Psoas muscle (tissue), 8 donors: ENCODE data around the gene CASK. TPM values are rescaled to one million over a fixed set of nuclear protein-coding genes. Genes with fewer than 3 reads are reported as not detected.

Experiments
- ATAC-seq, 4 donors: fragments of 200-7000 bp; cut with Tn5 transposase; one replicate each; pipeline ENCODE4 v1.9.1; 2020; ENCODE audit warnings: moderate library complexity in 3 of 4, mild to moderate bottlenecking in 2 of 4
- DNase-seq, 2 donors: peaks; one replicate each; pipeline ENCODE4 v3.0.0-alpha.2; 2020
- H3K27ac ChIP-seq: fragments of 200-600 bp; one replicate; pipeline ENCODE4 v1.8.0; 2022
- H3K27me3 ChIP-seq, 3 donors: fragments of 200-600 bp in 1 of 3; one replicate each; pipeline versions ENCODE4 v1.6.1 to v1.8.0; 2013 to 2022; ENCODE audit warnings: low read length in 2 of 3, mild to moderate bottlenecking in 2 of 3, moderate library complexity in 1 of 3; ENCODE audit not compliant: insufficient read depth in 3 of 3
- H3K36me3 ChIP-seq, 2 donors: fragments of 200-600 bp in 1 of 2; one replicate each; pipeline versions ENCODE4 v1.6.1 to v1.8.0; 2013 to 2022; ENCODE audit warnings: low read depth in 1 of 2, mild to moderate bottlenecking in 1 of 2, moderate library complexity in 1 of 2; ENCODE audit not compliant: insufficient read depth in 1 of 2
- H3K4me1 ChIP-seq: fragments of 200-600 bp; one replicate; pipeline ENCODE4 v1.8.0; 2022
- H3K4me3 ChIP-seq: fragments of 200-600 bp; one replicate; pipeline ENCODE4 v1.8.0; 2022; ENCODE audit warnings: mild to moderate bottlenecking
- H3K9me3 ChIP-seq: fragments of 200-600 bp; one replicate; pipeline ENCODE4 v1.8.0; 2022
- WGBS, 3 donors: extraction: QIAGEN DNeasy Blood & Tissue Kit; methylation state at CpG; one replicate each; pipeline versions ENCODE4 v1.1.6 to v1.1.7; 2013; 5-methylcytosine and 5-hydroxymethylcytosine counted together
- intact Hi-C, 2 donors: fragments of 100-400 bp; cut with DNase I; formaldehyde crosslinking; loops; one replicate each; pipeline versions ENCODE4 v1.11.0 to v1.14.2; 2022
- polyA plus RNA-seq, 3 donors: library from polyadenylated mRNA; stranded (reverse); fragments of 200-250 nt; gene quantifications; one replicate each; pipeline ENCODE4 v1.2.3, GENCODE V29; 2013
- total RNA-seq, 4 donors: library from RNA; stranded (reverse); fragmentation: NEBNext Ultra II Directional in 2 of 4; extraction: Animal tissue kit (Norgen Biotek cat#: 25700) in 2 of 4; gene quantifications; one replicate each; pipeline versions ENCODE4 v1.2.1 to v1.2.4, GENCODE V29; 2021 to 2023
- TF ChIP-seq, protein P1 (sequence below): fragments of 200-600 bp; IDR thresholded peaks from one replicate; pipeline ENCODE4 v1.8.0; 2022; ENCODE audit warnings: antibody characterized with exemption
- donor health status: healthy with polysubstance abuse.
- donor health status: DM: no; HTN: no; CAD: no; lungs with moderate emphysema.
- donor health status: Bipolar disorder and iron deficiency.
- donor health status: healthy.
- donor health status: DM: yes; HTN: yes; CAD: no.
- donor health status: DM: no; HTN: no; CAD: no.
- donor health status: DM: no; HTN: no; CAD: no.
- donor health status: DM: yes; HTN: yes; CAD: no.

CASK gene
- total and polyA plus RNA-seq, 7 donors, result 2.8 to 19.4 (median 9.7) TPM

DNA sequence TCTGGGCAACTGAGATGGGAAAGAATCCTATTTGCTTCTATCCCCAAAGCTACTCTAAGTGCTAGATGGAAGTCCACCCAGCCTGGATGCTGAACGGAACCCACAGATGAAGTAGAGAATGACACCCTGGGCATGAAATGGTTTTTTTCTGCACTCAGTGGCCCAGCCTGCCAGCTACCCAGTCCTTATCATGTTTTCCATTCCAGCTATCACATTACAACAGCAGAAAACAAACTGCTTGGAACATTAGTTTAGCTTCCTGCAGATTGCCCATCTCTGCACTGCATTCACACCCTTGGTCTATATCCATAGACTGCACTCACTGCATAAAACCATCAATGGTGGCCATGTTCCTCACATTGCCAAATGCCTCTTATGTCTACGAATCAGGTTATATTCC lies 397.1 kb downstream of the CASK start:
- TF ChIP-seq, protein P1, sequence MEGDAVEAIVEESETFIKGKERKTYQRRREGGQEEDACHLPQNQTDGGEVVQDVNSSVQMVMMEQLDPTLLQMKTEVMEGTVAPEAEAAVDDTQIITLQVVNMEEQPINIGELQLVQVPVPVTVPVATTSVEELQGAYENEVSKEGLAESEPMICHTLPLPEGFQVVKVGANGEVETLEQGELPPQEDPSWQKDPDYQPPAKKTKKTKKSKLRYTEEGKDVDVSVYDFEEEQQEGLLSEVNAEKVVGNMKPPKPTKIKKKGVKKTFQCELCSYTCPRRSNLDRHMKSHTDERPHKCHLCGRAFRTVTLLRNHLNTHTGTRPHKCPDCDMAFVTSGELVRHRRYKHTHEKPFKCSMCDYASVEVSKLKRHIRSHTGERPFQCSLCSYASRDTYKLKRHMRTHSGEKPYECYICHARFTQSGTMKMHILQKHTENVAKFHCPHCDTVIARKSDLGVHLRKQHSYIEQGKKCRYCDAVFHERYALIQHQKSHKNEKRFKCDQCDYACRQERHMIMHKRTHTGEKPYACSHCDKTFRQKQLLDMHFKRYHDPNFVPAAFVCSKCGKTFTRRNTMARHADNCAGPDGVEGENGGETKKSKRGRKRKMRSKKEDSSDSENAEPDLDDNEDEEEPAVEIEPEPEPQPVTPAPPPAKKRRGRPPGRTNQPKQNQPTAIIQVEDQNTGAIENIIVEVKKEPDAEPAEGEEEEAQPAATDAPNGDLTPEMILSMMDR, result no peak
- Histone ChIP-seq H3K9me3 (no peaks in the 10 kb centered on the region), H3K27me3 (peaks cover 0 to 43% (median 0%) of the 10 kb centered on the region in 3 donors), H3K36me3 (peaks cover 0 to 10% of the 10 kb centered on the region in 2 donors), H3K4me3 (no peak overlapping the region), H3K27ac (no peak overlapping the region), H3K4me1 (peaks cover 4% of the 10 kb centered on the region)
- 58 to 77% (median 61%) methylated on average over 2 of the region's 2 CpGs for WGBS, 3 donors
- intact Hi-C loops, result no loop called here
- no peak for DNase-seq
- no peak for ATAC-seq

DNA sequence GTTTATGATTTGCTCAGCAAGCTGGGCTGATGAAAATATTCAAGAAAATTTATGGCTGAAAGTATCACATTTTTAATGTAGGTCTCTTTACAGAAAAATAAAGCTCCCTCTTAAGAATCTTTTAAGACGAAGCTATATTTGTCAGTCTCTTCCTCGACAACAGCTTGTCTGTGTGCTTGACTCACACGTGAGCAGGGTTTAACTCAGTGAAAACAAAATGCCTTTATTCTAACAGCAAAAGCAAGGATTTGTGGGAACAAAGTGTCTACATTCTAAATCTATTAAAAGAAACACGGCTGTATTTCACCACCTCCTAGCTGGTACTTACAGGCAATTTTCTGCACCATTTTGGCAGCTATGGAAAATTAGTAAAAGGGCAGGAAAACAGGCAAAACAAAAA lies 400.7 kb downstream of the CASK start:
- Histone ChIP-seq H3K36me3 (no peaks in the 10 kb centered on the region), H3K27ac (no peak overlapping the region), H3K4me1 (peaks cover 4% of the 10 kb centered on the region), H3K27me3 (peaks cover 0 to 30% (median 0%) of the 10 kb centered on the region in 3 donors), H3K4me3 (no peak overlapping the region), H3K9me3 (no peaks in the 10 kb centered on the region)
- TF ChIP-seq, protein P1, result no peak
- intact Hi-C loops, result no loop called here
- WGBS, 3 donors, result 68 to 82% (median 70%) methylated on average over 4 of the region's 4 CpGs
- DNase-seq (no peak), ATAC-seq (no peak)

DNA sequence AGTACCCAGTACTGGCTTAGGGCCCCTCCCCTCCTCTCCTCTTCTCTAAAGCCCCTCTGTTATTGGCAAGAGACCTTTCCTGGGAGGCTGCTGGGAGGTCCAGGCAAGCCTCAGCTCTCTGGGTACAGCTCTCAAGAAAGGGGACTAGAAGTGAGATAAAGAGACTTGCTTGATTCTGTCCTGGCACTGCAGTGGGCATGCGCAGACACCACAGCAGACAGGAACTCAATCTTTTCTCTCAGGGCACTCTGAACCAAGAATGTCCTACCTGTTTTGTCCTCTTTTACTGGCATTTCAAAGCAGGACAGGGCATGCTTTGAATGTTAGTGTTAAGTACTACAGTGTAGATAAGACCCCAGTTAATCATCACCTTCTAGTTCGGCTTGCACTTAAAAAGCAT lies 401.3 kb downstream of the CASK start:
- ATAC-seq (no peak), DNase-seq (no peak)
- WGBS, 3 donors, result 91 to 100% (median 98%) methylated on average over 2 of the region's 2 CpGs
- Histone ChIP-seq H3K27me3 (peaks cover 0 to 24% (median 0%) of the 10 kb centered on the region in 3 donors), H3K27ac (no peak overlapping the region), H3K4me3 (no peak overlapping the region), H3K36me3 (no peaks in the 10 kb centered on the region), H3K4me1 (peaks cover 4% of the 10 kb centered on the region), H3K9me3 (no peaks in the 10 kb centered on the region)
- intact Hi-C loops, result no loop called here
- TF ChIP-seq, protein P1, result no peak

DNA sequence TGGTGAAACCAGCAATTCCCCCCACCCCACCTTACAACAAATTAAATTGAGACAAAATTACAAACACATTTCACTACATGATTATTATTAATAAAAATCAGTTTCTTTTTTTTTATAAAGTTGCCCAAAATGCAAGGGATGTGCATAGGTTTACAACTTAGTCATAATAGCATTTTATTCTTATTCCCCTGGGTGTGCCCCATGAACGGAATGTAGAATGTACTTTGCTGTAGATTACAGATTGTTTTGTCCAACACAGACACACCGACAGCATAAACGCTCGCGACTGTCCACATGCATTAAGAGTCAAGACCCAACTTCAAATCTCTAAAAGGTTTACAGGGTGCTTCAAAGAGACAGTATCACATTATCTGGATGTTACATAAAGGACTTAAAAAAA lies 403.9 kb downstream of the CASK start:
- WGBS, 3 donors, result 89 to 92% (median 90%) methylated on average over 5 of the region's 5 CpGs
- intact Hi-C loops, result no loop called here
- Histone ChIP-seq H3K36me3 (no peaks in the 10 kb centered on the region), H3K4me1 (no peaks in the 10 kb centered on the region), H3K4me3 (no peak overlapping the region), H3K27me3 (peaks cover 0 to 30% (median 0%) of the 10 kb centered on the region in 3 donors), H3K27ac (no peak overlapping the region), H3K9me3 (no peaks in the 10 kb centered on the region)
- DNase-seq (no peak), ATAC-seq (no peak)
- TF ChIP-seq, protein P1, result no peak

DNA sequence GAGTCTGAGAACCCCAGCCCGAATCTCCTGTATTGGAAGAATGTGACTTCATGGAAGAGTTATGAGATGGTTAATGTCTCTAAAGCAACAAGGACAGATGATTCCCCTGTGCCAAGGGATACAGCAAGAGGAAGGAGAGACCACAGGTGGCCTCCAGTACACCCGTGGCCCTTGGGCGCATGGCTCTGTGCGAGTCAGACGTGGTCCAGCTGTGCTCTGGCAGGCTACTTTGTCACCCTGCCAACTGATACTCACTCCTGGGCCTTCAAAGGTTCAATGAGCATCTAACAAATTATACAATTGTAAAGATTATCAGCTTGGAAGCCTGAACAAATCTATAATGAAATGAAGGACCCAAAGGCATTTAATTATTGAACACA lies 404.5 kb downstream of the CASK start:
- peaks cover 0 to 25% (median 0%) of the 10 kb centered on the region in 3 donors for H3K27me3 ChIP-seq
- no peaks in the 10 kb centered on the region for H3K36me3 ChIP-seq
- H3K4me1 ChIP-seq, result no peaks in the 10 kb centered on the region
- intact Hi-C loops, result no loop called here
- DNase-seq (no peak), ATAC-seq (no peak)
- WGBS, 3 donors, result 42 to 68% (median 50%) methylated on average over 5 of the region's 5 CpGs
- H3K4me3 ChIP-seq, result no peak overlapping the region
- H3K9me3 ChIP-seq, result no peaks in the 10 kb centered on the region
- TF ChIP-seq, protein P1, result no peak
- H3K27ac ChIP-seq, result no peak overlapping the region
